Measurements from ENCODE around the gene KCTD16.

KCTD16 gene

DNA sequence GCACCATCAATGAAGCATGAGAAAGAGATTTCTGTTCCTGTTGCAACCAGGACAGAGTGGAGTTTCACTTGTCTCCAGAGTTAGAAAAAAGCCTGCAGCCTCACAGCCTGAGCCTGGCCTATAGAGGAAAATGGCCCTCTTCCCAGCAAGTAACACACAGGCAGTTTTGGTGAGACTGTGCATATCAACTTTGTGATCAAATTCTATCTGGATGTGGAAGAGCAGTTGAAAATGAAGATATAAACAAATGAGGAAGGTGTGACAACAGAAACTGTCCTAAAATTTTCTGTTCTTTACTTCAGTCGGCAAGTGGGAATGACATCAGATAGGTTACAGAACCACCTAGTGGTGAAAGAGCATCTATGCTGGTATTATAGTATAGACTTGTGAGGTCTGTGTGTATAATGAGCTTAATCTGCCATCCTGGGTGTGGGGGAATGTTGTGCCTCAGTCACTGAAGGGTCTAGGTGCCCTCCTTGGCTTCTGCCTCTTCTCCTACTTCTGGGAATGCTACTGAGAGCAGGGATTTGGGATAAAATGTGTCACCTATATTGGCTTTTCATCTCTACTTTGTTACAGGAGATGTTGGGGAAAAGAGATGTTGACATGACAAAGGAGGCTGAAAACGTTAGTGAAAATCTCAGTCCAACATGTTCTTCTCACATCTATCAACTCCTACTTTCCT, 28.4 kb upstream of the KCTD16 start:
- DNase-seq (ENCODE audit: extremely low read depth, low read depth) = no peak
- TF ChIP-seq, protein P1, sequence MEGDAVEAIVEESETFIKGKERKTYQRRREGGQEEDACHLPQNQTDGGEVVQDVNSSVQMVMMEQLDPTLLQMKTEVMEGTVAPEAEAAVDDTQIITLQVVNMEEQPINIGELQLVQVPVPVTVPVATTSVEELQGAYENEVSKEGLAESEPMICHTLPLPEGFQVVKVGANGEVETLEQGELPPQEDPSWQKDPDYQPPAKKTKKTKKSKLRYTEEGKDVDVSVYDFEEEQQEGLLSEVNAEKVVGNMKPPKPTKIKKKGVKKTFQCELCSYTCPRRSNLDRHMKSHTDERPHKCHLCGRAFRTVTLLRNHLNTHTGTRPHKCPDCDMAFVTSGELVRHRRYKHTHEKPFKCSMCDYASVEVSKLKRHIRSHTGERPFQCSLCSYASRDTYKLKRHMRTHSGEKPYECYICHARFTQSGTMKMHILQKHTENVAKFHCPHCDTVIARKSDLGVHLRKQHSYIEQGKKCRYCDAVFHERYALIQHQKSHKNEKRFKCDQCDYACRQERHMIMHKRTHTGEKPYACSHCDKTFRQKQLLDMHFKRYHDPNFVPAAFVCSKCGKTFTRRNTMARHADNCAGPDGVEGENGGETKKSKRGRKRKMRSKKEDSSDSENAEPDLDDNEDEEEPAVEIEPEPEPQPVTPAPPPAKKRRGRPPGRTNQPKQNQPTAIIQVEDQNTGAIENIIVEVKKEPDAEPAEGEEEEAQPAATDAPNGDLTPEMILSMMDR (IDR thresholded peaks at IDR 0.05; ENCODE audit: low read depth, low read length) = peak; percentile 74

DNA sequence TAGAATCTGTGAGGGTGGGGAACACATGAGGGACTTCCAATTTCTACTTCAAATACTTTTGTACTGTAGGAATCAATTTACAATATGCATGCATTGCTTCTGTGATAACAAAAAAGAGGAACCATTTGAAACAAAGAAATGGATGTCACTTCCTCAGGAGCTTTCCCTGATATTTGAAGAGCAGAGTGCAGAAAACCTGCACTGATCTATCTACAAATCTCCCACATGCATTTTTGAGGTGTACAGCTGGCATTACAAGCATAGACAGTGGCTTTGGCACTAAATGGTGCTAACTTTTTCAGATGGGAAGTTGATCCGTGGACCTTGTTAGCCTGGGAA, 27.9 kb upstream of the KCTD16 start:
- TF ChIP-seq, protein P1 (IDR thresholded peaks at IDR 0.05; ENCODE audit: low read depth, low read length) = no peak
- DNase-seq (ENCODE audit: extremely low read depth, low read depth) = no peak

DNA sequence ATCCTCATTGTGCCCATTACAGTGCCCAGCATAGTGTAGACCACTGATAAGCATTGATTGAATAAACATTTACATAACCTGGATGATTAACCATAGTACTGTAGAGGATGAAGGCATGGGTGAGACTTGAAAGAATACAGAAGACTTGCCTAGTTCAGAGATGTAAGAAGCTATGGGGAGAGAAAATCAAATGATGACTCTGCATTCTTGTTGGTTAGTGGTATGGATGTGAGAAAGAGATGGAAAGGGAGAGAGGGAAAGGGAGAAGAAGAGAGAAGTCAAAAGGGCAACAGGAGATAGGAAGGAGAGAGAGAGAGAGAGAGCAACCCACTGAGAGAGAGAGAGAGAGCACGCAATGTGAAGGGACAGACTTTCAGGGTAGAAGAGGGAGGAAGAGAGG, 27.0 kb upstream of the KCTD16 start:
- TF ChIP-seq, protein P1 (IDR thresholded peaks at IDR 0.05; ENCODE audit: low read depth, low read length) = no peak
- no peak for DNase-seq (ENCODE audit: extremely low read depth, low read depth)

DNA sequence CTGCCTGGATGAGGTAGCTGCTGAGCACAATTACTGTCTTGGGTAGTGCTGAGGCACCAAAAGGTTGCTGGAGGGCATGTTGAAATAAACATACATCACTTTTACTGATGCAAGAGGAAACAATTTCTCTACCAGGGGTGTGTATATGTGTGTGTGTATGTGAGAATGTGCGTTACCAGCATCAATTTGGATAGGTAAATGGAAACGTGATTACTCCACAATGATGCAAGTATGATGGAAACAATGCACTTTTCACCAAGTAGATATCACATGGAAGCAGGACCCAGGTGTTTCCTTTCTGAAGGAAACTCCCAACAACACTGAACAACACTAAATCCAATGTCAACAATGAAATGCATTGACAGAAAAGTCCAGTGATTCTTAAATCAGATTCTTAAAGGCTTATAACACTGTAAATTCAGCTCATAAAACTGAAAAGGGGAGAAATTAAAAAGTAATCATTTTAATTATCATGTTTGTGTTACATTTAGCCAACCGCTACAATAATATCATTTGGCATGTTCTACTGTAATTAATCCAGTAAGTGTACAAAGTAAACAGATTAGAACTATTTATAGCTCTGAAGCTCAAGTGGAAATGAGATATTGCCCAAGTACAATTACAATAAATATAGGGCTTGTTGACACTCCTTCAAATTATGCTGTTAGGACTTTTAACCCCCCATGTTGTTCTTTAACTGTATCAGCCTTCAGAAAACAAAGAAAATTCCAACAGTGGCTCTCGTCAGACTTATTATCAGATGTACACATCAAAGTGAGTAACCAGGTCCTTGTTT, 25.5 kb upstream of the KCTD16 start:
- DNase-seq (ENCODE audit: extremely low read depth, low read depth) = no peak

DNA sequence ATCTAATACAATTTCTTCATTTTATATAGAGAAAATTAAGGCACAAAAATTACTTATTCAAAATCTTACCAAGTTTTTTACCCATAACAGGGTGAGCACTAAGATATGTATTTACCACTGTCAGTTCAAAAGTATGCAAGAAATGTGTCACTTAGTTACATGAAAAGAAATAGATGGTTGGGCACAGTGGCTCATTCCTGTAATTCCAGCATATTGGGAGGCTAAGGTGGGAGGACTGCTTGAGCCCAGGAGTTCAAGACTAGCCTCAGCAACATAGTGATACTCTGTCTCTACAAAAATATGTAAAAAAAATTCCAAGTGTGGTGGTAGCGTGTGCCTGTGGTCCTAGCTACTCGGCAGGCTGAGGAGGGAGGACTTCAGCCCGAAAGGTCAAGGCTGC, 19.6 kb upstream of the KCTD16 start:
- DNase-seq (ENCODE audit: extremely low read depth, low read depth) = no peak
- TF ChIP-seq, protein P1 (IDR thresholded peaks at IDR 0.05; ENCODE audit: low read depth, low read length) = no peak

More for the DNA sequence above, 25.5 kb upstream of the KCTD16 start:
- TF ChIP-seq, protein P1 (IDR thresholded peaks at IDR 0.05; ENCODE audit: low read depth, low read length) = no peak

DNA sequence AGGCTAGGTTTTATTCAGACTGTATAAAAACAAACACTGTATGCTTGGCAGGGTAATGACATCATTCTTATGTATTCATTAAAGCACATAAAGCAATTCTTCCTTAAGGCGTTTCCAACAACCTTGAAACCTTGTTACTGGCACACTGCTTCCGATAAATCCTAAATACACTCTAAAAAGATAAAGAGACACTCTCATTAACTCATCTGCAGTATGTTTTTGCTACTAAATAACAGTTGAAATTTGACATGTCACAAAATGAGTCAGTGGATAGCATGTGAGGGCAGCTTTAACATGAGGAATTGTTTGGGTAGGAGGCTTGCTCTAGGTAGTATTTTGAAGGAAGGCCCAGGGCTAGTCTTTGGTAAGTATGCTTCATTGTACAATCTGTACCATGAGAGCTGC, 13.9 kb upstream of the KCTD16 start:
- no peak for DNase-seq (ENCODE audit: extremely low read depth, low read depth)
- TF ChIP-seq, protein P1 (IDR thresholded peaks at IDR 0.05; ENCODE audit: low read depth, low read length) = no peak

DNA sequence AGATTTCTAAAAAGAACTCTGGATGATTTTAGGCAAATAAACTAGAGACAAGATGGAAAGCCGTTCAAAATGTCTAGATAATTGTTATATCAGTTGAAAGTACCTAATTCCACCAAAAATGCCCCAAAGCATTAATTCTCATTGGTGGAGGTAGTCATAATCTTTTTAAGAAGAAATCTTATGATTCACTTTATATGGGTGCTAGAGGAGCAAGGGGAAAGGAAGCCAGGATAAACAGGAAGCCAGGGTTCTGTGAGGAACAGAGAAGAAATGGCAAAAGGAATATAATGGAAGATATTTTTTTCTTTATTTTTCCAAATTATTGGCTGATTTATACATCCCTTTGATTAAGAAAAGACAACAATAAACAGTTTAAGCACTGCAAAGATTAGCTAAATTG, 8.0 kb upstream of the KCTD16 start:
- no peak for DNase-seq (ENCODE audit: extremely low read depth, low read depth)
- TF ChIP-seq, protein P1 (IDR thresholded peaks at IDR 0.05; ENCODE audit: low read depth, low read length) = no peak

Data from AG09319 (cell line).